GM12864 (cell line): ENCODE data around the gene GRM3.

Experiments
- DNase-seq: peaks from one replicate; pipeline ENCODE4 v3.0.0-alpha.2; 2011; ENCODE audit warnings: low read depth
- H3K4me3 ChIP-seq: 2 replicates; pipeline ENCODE4 v1.5.1; 2011; ENCODE audit warnings: mild to moderate bottlenecking, low read depth, low read length, control low read depth
- CTCF ChIP-seq: IDR thresholded peaks from 2 replicates; pipeline ENCODE4 v1.5.1; 2011; ENCODE audit warnings: low read depth, mild to moderate bottlenecking, moderate library complexity, low read length, control low read depth, inconsistent platforms; ENCODE audit errors: missing control alignments

The GRM3 gene

GRCh38 chr7:86768394-86768793, 124.7 kb downstream of the GRM3 start:
- no peak overlapping the region for H3K4me3 ChIP-seq
- no peak for DNase-seq
- no peak for TF ChIP-seq CTCF

GRCh38 chr7:86768967-86769760, 125.5 kb downstream of the GRM3 start:
- no peak for TF ChIP-seq CTCF
- peak; percentile 33 for DNase-seq
- no peak overlapping the region for H3K4me3 ChIP-seq

DNA sequence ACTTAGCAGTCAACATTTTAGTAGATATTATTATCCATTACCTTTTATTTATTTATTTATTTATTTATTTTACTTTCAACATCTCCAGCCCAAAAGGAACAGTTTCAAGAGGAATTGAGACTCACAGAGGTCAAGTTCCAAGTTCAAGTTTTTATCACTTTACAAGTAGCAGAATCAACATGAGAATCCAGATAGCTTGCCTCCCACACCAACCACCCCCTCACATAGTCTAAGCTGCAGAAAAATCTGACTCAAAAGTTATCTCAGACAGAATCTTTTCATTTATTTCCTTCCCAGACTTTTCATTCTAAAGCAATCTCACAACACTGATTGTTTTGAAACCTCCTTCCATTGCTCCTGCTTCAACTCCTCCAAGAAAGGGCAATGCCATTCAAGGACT, 129.6 kb downstream of the GRM3 start:
- no peak overlapping the region for H3K4me3 ChIP-seq
- TF ChIP-seq CTCF = no peak
- DNase-seq = no peak

DNA sequence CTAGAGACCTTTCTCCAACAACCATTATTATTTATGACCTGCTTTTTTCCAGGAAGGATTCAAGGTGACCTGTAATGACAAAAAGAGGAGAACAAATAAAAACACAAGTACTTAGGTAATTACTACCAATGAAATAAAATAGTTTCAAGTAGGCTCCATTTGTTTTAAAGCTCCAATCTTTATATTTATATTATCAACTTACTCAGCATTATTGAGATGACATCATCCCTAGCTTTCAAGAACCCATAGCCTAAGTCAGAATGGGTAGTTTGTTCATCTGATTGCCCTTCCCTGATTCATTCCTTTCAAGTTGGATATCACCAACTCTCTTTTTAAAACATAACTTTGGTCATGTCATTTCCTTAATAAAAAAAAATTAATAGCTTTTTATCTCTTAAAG, 131.5 kb downstream of the GRM3 start:
- no peak for DNase-seq
- TF ChIP-seq CTCF = no peak
- no peak overlapping the region for H3K4me3 ChIP-seq

GRCh38 chr7:86776136-86776535, 132.4 kb downstream of the GRM3 start:
- TF ChIP-seq CTCF = no peak
- H3K4me3 ChIP-seq = no peak overlapping the region
- no peak for DNase-seq

GRCh38 chr7:86778271-86778670, 134.6 kb downstream of the GRM3 start:
- TF ChIP-seq CTCF = no peak
- H3K4me3 ChIP-seq = no peak overlapping the region
- no peak for DNase-seq

DNA sequence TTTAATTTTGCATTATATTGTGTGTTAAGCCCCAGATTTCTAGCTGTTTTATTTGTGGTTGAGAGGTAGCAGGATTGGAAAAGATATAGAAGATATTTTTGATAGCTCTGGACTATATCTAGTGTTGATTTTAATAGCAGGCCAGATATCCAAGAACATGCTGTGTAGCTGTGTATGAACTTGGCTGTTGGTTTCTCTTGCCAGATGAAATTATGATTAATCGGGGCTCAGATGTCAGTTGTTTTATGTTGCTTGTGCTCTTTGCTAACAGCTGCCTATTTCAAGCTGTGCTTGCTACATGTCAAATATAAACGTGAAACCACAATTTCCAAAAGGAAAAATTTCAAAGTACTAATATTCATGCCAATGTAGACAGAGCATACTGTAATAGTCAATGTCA, 141.1 kb downstream of the GRM3 start:
- no peak overlapping the region for H3K4me3 ChIP-seq
- no peak for DNase-seq
- TF ChIP-seq CTCF = no peak
